ENCODE measurements around the gene DPYD. TPM values are rescaled to one million over a fixed set of nuclear protein-coding genes. Genes with fewer than 3 reads are reported as not detected.

Gene DPYD
- total RNA-seq, 1 experiment from 2014 or later, result 0.46 TPM

DNA sequence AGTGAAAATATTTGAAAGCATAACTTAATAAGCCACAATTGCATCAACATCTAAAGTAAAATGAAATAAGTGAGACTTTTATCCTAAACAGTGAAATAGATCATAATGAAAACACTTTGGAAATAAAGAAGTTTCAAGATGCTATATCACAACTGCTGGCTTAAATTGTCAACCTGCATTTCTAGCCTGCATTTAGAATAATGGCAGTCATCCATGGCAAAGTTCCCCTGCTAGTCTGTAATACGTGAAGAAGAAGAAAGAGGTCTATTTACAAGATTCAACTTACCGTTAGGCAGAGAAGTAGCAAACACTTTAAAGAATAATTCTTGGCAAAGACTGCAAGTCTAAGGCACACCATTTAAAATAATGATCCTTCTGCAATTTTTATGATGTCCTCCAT is 133.6 kb downstream of the DPYD start:
- Mint-ChIP-seq H3K4me3 (no peak overlapping the region), H3K27ac (no peak overlapping the region), H3K4me1 (no peaks in the 10 kb centered on the region), H3K9me3 (no peaks in the 10 kb centered on the region), H3K27me3 (ENCODE audit: low read depth) (peaks cover 2% of the 10 kb centered on the region; the same call in 1 of the 2 replicates), H3K36me3 (no peaks in the 10 kb centered on the region)
- TF ChIP-seq NFYB (CRISPR knock-in tag; conservative IDR thresholded peaks at IDR 0.05; ENCODE audit: low read depth), result no peak
- no peak for TF ChIP-seq EMX1 (CRISPR knock-in tag; IDR thresholded peaks at IDR 0.05)
- TF ChIP-seq FOXJ3 (CRISPR knock-in tag; IDR thresholded peaks at IDR 0.05; ENCODE audit: borderline replicate concordance), result no peak
- TF ChIP-seq CBFB (CRISPR knock-in tag; IDR thresholded peaks at IDR 0.05; ENCODE audit: low read depth), result no peak
- no peak for TF ChIP-seq RELA (CRISPR knock-in tag; IDR thresholded peaks at IDR 0.05; ENCODE audit: borderline replicate concordance)
- no peak for TF ChIP-seq NFE2L1 (CRISPR knock-in tag; IDR thresholded peaks at IDR 0.05)
- no peak for TF ChIP-seq ATF1 (CRISPR knock-in tag; IDR thresholded peaks at IDR 0.05)
- no peak for TF ChIP-seq KAT7 (CRISPR knock-in tag; IDR thresholded peaks at IDR 0.05; ENCODE audit: borderline replicate concordance)
- TF ChIP-seq, protein P1, sequence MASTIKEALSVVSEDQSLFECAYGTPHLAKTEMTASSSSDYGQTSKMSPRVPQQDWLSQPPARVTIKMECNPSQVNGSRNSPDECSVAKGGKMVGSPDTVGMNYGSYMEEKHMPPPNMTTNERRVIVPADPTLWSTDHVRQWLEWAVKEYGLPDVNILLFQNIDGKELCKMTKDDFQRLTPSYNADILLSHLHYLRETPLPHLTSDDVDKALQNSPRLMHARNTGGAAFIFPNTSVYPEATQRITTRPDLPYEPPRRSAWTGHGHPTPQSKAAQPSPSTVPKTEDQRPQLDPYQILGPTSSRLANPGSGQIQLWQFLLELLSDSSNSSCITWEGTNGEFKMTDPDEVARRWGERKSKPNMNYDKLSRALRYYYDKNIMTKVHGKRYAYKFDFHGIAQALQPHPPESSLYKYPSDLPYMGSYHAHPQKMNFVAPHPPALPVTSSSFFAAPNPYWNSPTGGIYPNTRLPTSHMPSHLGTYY (CRISPR knock-in tag; IDR thresholded peaks at IDR 0.05), result no peak
- TF ChIP-seq, protein P2, sequence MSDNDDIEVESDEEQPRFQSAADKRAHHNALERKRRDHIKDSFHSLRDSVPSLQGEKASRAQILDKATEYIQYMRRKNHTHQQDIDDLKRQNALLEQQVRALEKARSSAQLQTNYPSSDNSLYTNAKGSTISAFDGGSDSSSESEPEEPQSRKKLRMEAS (CRISPR knock-in tag; IDR thresholded peaks at IDR 0.05), result no peak
- TF ChIP-seq, protein P3, sequence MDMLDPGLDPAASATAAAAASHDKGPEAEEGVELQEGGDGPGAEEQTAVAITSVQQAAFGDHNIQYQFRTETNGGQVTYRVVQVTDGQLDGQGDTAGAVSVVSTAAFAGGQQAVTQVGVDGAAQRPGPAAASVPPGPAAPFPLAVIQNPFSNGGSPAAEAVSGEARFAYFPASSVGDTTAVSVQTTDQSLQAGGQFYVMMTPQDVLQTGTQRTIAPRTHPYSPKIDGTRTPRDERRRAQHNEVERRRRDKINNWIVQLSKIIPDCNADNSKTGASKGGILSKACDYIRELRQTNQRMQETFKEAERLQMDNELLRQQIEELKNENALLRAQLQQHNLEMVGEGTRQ (CRISPR knock-in tag; IDR thresholded peaks at IDR 0.05), result no peak
- no peak for TF ChIP-seq ZNF138 (CRISPR knock-in tag; conservative IDR thresholded peaks at IDR 0.05)
- TF ChIP-seq ESRRA (CRISPR knock-in tag; IDR thresholded peaks at IDR 0.05; ENCODE audit: borderline replicate concordance), result no peak
- TF ChIP-seq, protein P4, sequence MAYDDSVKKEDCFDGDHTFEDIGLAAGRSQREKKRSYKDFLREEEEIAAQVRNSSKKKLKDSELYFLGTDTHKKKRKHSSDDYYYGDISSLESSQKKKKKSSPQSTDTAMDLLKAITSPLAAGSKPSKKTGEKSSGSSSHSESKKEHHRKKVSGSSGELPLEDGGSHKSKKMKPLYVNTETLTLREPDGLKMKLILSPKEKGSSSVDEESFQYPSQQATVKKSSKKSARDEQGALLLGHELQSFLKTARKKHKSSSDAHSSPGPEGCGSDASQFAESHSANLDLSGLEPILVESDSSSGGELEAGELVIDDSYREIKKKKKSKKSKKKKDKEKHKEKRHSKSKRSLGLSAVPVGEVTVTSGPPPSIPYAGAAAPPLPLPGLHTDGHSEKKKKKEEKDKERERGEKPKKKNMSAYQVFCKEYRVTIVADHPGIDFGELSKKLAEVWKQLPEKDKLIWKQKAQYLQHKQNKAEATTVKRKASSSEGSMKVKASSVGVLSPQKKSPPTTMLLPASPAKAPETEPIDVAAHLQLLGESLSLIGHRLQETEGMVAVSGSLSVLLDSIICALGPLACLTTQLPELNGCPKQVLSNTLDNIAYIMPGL (CRISPR knock-in tag; IDR thresholded peaks at IDR 0.05), result no peak
- TF ChIP-seq, protein P5, sequence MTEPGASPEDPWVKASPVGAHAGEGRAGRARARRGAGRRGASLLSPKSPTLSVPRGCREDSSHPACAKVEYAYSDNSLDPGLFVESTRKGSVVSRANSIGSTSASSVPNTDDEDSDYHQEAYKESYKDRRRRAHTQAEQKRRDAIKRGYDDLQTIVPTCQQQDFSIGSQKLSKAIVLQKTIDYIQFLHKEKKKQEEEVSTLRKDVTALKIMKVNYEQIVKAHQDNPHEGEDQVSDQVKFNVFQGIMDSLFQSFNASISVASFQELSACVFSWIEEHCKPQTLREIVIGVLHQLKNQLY (CRISPR knock-in tag; IDR thresholded peaks at IDR 0.05), result no peak
- no peak for TF ChIP-seq NFATC4 (CRISPR knock-in tag; IDR thresholded peaks at IDR 0.05)
- TF ChIP-seq, protein P6, sequence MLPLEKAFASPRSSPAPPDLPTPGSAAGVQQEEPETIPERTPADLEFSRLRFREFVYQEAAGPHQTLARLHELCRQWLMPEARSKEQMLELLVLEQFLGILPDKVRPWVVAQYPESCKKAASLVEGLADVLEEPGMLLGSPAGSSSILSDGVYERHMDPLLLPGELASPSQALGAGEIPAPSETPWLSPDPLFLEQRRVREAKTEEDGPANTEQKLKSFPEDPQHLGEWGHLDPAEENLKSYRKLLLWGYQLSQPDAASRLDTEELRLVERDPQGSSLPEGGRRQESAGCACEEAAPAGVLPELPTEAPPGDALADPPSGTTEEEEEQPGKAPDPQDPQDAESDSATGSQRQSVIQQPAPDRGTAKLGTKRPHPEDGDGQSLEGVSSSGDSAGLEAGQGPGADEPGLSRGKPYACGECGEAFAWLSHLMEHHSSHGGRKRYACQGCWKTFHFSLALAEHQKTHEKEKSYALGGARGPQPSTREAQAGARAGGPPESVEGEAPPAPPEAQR (CRISPR knock-in tag; IDR thresholded peaks at IDR 0.05), result no peak
- no peak for TF ChIP-seq TP53 (CRISPR knock-in tag; IDR thresholded peaks at IDR 0.05)
- POLR2A ChIA-PET, result no interaction called here
- ATAC-seq, result no peak
- CTCF ChIA-PET, result no interaction called here
- DNase-seq (ENCODE audit: low spot score), result no peak

DNA sequence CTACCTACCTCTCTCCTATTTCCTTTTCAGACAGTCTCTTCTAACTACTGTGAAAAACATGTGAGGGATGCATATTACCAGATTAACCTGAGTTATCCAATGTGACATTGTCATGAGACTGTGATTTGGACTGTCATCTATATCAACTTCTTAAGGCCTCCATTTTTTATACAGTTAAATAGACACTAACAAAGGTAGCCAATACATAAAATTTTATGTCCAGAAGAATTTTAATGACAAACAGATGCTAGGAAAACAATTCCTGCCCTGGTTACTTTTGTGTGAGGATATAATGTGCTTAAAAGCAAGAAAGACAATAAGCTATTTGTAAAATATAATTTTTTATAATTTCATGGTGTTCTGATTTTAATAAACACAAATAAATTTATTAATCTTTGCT is 136.2 kb downstream of the DPYD start:
- Mint-ChIP-seq H3K27ac (no peak overlapping the region), H3K9me3 (no peaks in the 10 kb centered on the region), H3K4me1 (no peaks in the 10 kb centered on the region), H3K4me3 (no peak overlapping the region), H3K36me3 (no peaks in the 10 kb centered on the region), H3K27me3 (ENCODE audit: low read depth) (peaks cover 2% of the 10 kb centered on the region; the same call in 1 of the 2 replicates)
- DNase-seq (ENCODE audit: low spot score) (no peak), ATAC-seq (no peak)
- CTCF ChIA-PET, result no interaction called here
- POLR2A ChIA-PET, result no interaction called here
- TF ChIP-seq, protein P7, sequence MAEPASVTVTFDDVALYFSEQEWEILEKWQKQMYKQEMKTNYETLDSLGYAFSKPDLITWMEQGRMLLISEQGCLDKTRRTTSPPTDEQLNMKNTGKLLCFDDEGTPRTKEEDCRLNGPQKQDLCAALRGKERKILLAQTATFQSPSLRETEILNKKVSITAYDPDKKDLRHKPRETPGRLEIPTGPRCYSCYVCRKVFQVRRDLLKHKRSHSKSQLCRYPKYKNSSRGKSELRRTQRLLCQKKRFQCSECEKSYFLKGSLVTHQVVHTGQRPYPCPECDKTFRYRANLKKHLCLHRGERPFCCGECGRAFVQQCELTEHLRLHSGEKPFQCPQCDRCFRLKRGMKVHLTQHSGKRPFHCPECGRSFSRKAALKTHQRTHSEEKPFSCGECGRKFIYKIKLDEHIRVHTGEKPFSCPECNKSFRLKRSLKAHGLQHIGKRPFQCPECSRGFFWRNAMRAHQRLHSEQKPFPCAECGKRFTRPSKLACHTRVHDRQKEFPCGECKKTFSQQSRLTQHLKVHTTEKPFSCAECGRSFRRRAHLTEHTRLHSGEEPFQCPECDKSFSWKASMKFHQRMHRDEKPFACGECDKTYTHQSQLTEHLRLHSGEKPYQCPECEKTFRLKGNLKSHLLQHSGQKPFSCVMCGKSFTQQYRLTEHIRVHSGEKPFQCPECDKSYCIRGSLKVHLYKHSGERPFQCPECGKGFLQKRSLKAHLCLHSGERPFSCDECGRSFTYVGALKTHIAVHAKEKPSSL (CRISPR knock-in tag; conservative IDR thresholded peaks at IDR 0.05), result no peak
- TF ChIP-seq MYBL2 (CRISPR knock-in tag; IDR thresholded peaks at IDR 0.05) (no peak), SMAD4 (CRISPR knock-in tag; IDR thresholded peaks at IDR 0.05) (no peak), RELA (CRISPR knock-in tag; IDR thresholded peaks at IDR 0.05; ENCODE audit: borderline replicate concordance) (no peak)
- TF ChIP-seq, protein P6 (CRISPR knock-in tag; IDR thresholded peaks at IDR 0.05), result no peak
- TF ChIP-seq, protein P8, sequence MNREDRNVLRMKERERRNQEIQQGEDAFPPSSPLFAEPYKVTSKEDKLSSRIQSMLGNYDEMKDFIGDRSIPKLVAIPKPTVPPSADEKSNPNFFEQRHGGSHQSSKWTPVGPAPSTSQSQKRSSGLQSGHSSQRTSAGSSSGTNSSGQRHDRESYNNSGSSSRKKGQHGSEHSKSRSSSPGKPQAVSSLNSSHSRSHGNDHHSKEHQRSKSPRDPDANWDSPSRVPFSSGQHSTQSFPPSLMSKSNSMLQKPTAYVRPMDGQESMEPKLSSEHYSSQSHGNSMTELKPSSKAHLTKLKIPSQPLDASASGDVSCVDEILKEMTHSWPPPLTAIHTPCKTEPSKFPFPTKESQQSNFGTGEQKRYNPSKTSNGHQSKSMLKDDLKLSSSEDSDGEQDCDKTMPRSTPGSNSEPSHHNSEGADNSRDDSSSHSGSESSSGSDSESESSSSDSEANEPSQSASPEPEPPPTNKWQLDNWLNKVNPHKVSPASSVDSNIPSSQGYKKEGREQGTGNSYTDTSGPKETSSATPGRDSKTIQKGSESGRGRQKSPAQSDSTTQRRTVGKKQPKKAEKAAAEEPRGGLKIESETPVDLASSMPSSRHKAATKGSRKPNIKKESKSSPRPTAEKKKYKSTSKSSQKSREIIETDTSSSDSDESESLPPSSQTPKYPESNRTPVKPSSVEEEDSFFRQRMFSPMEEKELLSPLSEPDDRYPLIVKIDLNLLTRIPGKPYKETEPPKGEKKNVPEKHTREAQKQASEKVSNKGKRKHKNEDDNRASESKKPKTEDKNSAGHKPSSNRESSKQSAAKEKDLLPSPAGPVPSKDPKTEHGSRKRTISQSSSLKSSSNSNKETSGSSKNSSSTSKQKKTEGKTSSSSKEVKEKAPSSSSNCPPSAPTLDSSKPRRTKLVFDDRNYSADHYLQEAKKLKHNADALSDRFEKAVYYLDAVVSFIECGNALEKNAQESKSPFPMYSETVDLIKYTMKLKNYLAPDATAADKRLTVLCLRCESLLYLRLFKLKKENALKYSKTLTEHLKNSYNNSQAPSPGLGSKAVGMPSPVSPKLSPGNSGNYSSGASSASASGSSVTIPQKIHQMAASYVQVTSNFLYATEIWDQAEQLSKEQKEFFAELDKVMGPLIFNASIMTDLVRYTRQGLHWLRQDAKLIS (CRISPR knock-in tag; IDR thresholded peaks at IDR 0.05; ENCODE audit: borderline replicate concordance), result no peak

Data from WTC11 (cell line).